GM13977 (cell line): Measurements from ENCODE around the gene PTPRR.

ENCODE experiments used
- DNase-seq: peaks from one replicate; pipeline ENCODE4 v3.0.0; 2012; ENCODE audit warnings: low spot score
- CTCF ChIP-seq: IDR thresholded peaks from 2 replicates; pipeline ENCODE4 v1.5.1; 2012; ENCODE audit warnings: mild to moderate bottlenecking, control low read depth; ENCODE audit not compliant: insufficient read depth; ENCODE audit errors: extremely low read depth, missing control alignments
- in situ Hi-C: fragments of 300-500 bp; cut with MboI; formaldehyde crosslinking; loops from one replicate; pipeline ENCODE4 v1.12.0; 2022; ENCODE audit warnings: low sequenced_read_pairs, low pct_unique_long_range_greater_than_20kb, mixed read lengths, inconsistent platforms; ENCODE audit not compliant: unreplicated experiment

The PTPRR gene

GRCh38 chr12:70641691-70642090, 278.8 kb downstream of the PTPRR start:
- in situ Hi-C loops = no loop called here
- no peak for TF ChIP-seq CTCF
- no peak for DNase-seq

GRCh38 chr12:70640901-70641300, 279.6 kb downstream of the PTPRR start:
- TF ChIP-seq CTCF = no peak
- DNase-seq = no peak
- in situ Hi-C loops = no loop called here

GRCh38 chr12:70639535-70639934, 281.0 kb downstream of the PTPRR start:
- DNase-seq = no peak
- in situ Hi-C loops = no loop called here
- no peak for TF ChIP-seq CTCF

- in situ Hi-C loops = no loop called here
- no peak for TF ChIP-seq CTCF
- no peak for DNase-seq
Measured at GRCh38 chr12:70638639-70639360, 281.7 kb downstream of the PTPRR start.

GRCh38 chr12:70637303-70638085, 283.0 kb downstream of the PTPRR start, which contains the start of gene PTPRB:
Gene PTPRB (minus strand): TSS chr12:70637429. CDS start chr12:70637395, 34 bp downstream.
- in situ Hi-C loops = no loop called here
- TF ChIP-seq CTCF = no peak

GRCh38 chr12:70635755-70636154, 284.8 kb downstream of the PTPRR start:
- TF ChIP-seq CTCF = no peak
- DNase-seq = no peak
- in situ Hi-C loops = no loop called here

More at GRCh38 chr12:70637303-70638085, 283.0 kb downstream of the PTPRR start, which contains the start of gene PTPRB:
- DNase-seq = no peak
